ENCODE data around the gene KANSL2. TPM values are rescaled to one million over a fixed set of nuclear protein-coding genes. Genes with fewer than 3 reads are reported as not detected.
"Not testable (repeated sequence)": the region's sequence is repeated elsewhere in the genome, so short reads cannot be mapped to it uniquely, and the experiment has no call there.

KANSL2 gene
- total RNA-seq, 2 donors from 2014 or later: 16.1 to 24.3 TPM

- no peak overlapping the region for H3K9ac ChIP-seq (ENCODE audit: low read depth in 2 of 2, low read length in 2 of 2)
- no peak overlapping the region for H3K4me3 ChIP-seq
- intact Hi-C loops (cut with DNase I): no loop called here
- H3K27ac ChIP-seq: no peak overlapping the region
- no peak for DNase-seq
- no peaks in the 10 kb centered on the region for H3K4me1 ChIP-seq
- TF ChIP-seq, protein P1, sequence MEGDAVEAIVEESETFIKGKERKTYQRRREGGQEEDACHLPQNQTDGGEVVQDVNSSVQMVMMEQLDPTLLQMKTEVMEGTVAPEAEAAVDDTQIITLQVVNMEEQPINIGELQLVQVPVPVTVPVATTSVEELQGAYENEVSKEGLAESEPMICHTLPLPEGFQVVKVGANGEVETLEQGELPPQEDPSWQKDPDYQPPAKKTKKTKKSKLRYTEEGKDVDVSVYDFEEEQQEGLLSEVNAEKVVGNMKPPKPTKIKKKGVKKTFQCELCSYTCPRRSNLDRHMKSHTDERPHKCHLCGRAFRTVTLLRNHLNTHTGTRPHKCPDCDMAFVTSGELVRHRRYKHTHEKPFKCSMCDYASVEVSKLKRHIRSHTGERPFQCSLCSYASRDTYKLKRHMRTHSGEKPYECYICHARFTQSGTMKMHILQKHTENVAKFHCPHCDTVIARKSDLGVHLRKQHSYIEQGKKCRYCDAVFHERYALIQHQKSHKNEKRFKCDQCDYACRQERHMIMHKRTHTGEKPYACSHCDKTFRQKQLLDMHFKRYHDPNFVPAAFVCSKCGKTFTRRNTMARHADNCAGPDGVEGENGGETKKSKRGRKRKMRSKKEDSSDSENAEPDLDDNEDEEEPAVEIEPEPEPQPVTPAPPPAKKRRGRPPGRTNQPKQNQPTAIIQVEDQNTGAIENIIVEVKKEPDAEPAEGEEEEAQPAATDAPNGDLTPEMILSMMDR (IDR thresholded peaks at IDR 0.05): no peak
- H3K27me3 ChIP-seq: no peaks in the 10 kb centered on the region
- peaks cover 22% of the 10 kb centered on the region for H3K36me3 ChIP-seq
- H3K9me3 ChIP-seq: no peaks in the 10 kb centered on the region
Observed at GRCh38 chr12:48668996-48669395, 13.0 kb downstream of the KANSL2 start.

- no peak overlapping the region for H3K4me3 ChIP-seq
- H3K27ac ChIP-seq: no peak overlapping the region
- H3K27me3 ChIP-seq: no peaks in the 10 kb centered on the region
- H3K9me3 ChIP-seq: no peaks in the 10 kb centered on the region
- H3K36me3 ChIP-seq: peaks cover 17% of the 10 kb centered on the region
- no peak for DNase-seq
- TF ChIP-seq, protein P1 (IDR thresholded peaks at IDR 0.05): no peak
- no peak overlapping the region for H3K9ac ChIP-seq (ENCODE audit: low read depth in 2 of 2, low read length in 2 of 2)
- intact Hi-C loops (cut with DNase I): no loop called here
- no peaks in the 10 kb centered on the region for H3K4me1 ChIP-seq
Observed at GRCh38 chr12:48659863-48660262, 22.2 kb downstream of the KANSL2 start.

- intact Hi-C loops (cut with DNase I): no loop called here
- Histone ChIP-seq H3K4me1 (no peaks in the 10 kb centered on the region), H3K4me3 (no peak overlapping the region), H3K36me3 (peaks cover 18% of the 10 kb centered on the region), H3K9me3 (no peaks in the 10 kb centered on the region), H3K27me3 (no peaks in the 10 kb centered on the region), H3K27ac (no peak overlapping the region), H3K9ac (ENCODE audit: low read depth in 2 of 2, low read length in 2 of 2) (no peak overlapping the region)
- no peak for DNase-seq
- TF ChIP-seq, protein P1 (IDR thresholded peaks at IDR 0.05): no peak
Observed at GRCh38 chr12:48651681-48652080, 30.4 kb downstream of the KANSL2 start.

GRCh38 chr12:48645354-48645753 lies 36.7 kb downstream of the KANSL2 start:
- H3K9ac ChIP-seq (ENCODE audit: low read depth in 2 of 2, low read length in 2 of 2); DNase-seq; H3K27ac ChIP-seq; H3K36me3 ChIP-seq; H3K4me3 ChIP-seq; H3K4me1 ChIP-seq; intact Hi-C loops (cut with DNase I); H3K9me3 ChIP-seq; H3K27me3 ChIP-seq: not testable (repeated sequence)

DNA sequence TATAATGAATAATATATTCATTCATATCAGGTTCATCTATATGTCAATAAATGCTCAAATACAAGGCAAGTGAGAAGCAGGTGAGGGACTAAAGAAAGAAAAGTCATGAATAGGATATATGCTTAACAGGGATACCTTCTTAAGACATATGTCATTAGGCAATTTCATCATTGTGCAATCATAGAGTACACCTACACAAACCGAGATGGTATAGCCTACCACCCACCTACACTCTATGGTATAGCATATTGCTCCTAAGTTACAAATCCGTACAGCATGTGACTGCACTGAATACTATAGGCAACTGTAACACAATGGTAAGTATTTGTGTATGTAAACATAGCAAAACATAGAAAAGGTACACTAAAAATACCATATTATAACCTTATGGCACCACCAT lies 39.0 kb downstream of the KANSL2 start:
- Histone ChIP-seq H3K4me1 (no peaks in the 10 kb centered on the region), H3K9me3 (no peaks in the 10 kb centered on the region), H3K9ac (ENCODE audit: low read depth in 2 of 2, low read length in 2 of 2) (no peak overlapping the region), H3K27ac (no peak overlapping the region), H3K4me3 (no peak overlapping the region), H3K27me3 (no peaks in the 10 kb centered on the region), H3K36me3 (no peaks in the 10 kb centered on the region)
- intact Hi-C loops (cut with DNase I): no loop called here
- no peak for DNase-seq
- TF ChIP-seq, protein P1 (IDR thresholded peaks at IDR 0.05): no peak

DNA sequence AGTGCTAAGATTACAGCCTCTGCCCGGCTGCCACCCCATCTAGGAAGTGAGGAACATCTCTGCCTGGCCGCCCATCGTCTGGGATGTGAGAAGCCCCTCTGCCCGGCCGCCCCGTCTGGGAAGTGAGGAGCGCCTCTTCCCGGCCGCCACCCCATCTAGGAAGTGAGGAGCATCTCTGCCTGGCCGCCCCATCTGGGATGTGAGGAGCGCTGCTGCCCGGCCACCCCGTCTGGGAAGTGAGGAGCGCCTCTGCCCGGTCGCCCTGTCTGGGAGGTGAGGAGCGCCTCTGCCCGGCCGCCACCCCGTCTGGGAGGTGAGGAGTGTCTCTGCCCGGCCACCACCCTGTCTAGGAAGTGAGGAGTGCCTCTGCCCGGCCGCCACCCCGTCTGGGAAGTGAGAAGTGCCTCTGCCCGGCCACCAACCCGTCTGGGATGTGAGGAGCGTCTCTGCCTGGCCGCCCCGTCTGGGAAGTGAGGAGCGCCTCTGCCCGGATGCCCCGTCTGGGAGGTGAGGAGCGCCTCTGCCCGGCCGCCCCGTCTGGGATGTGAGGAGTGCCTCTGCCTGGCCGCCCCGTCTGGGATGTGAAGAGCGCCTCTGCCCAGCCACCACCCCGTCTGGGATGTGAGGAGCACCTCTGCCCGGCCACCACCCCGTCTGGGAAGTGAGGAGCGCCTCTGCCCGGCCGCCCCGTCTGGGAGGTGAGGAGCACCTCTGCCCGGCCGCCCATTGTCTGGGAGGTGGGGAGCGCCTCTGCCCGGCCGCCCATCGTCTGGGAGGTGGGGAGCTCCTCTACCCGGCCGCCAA lies 40.1 kb downstream of the KANSL2 start:
- DNase-seq; H3K27ac ChIP-seq; H3K9me3 ChIP-seq; H3K36me3 ChIP-seq; H3K4me1 ChIP-seq; H3K27me3 ChIP-seq; H3K4me3 ChIP-seq; H3K9ac ChIP-seq (ENCODE audit: low read depth in 2 of 2, low read length in 2 of 2); intact Hi-C loops (cut with DNase I): not testable (repeated sequence)
